H9 (cell line): ENCODE data around the gene CPXM1. TPM values are rescaled to one million over a fixed set of nuclear protein-coding genes. Genes with fewer than 3 reads are reported as not detected.

Experiments used
- DNase-seq: peaks from one replicate; pipeline ENCODE4 v3.0.0-alpha.2; 2017
- H2AFZ ChIP-seq: one replicate; pipeline ENCODE4 v1.6.1; 2013; ENCODE audit warnings: mild to moderate bottlenecking, low read length, control low read depth, moderate library complexity
- H2AK5ac ChIP-seq: 2 replicates; pipeline ENCODE4 v1.6.1; 2013; ENCODE audit warnings: low read length, control low read depth, mixed read lengths; ENCODE audit not compliant: insufficient read length
- H2BK120ac ChIP-seq: one replicate; pipeline ENCODE4 v1.6.1; 2013; ENCODE audit warnings: low read depth, mild to moderate bottlenecking, low read length, control low read depth, inconsistent platforms; ENCODE audit not compliant: poor library complexity, severe bottlenecking
- H2BK12ac ChIP-seq: 2 replicates; pipeline ENCODE4 v1.6.1; 2013; ENCODE audit warnings: low read length, control low read depth, mixed read lengths, low read depth; ENCODE audit not compliant: insufficient read length
- H2BK15ac ChIP-seq: 2 replicates; pipeline ENCODE4 v1.6.1; 2013; ENCODE audit warnings: low read depth, low read length, control low read depth
- H2BK20ac ChIP-seq: one replicate; pipeline ENCODE4 v1.6.1; 2013; ENCODE audit warnings: low read depth, mild to moderate bottlenecking, low read length, control low read depth, inconsistent platforms; ENCODE audit not compliant: poor library complexity, severe bottlenecking
- H2BK5ac ChIP-seq: 2 replicates; pipeline ENCODE4 v1.6.1; 2013; ENCODE audit warnings: low read length, control low read depth, mixed read lengths; ENCODE audit not compliant: insufficient read length
- H3K14ac ChIP-seq: 2 replicates; pipeline ENCODE4 v1.6.1; 2013; ENCODE audit warnings: low read length, control low read depth; ENCODE audit not compliant: insufficient read depth
- H3K18ac ChIP-seq: 2 replicates; pipeline ENCODE4 v1.6.1; 2013; ENCODE audit warnings: low read depth, mild to moderate bottlenecking, mixed read lengths, low read length, control low read depth; ENCODE audit not compliant: insufficient read length
- H3K23ac ChIP-seq: 2 replicates; pipeline ENCODE4 v1.6.1; 2013; ENCODE audit warnings: low read length, control low read depth, mixed read lengths, low read depth; ENCODE audit not compliant: insufficient read length
- H3K23me2 ChIP-seq: 2 replicates; pipeline ENCODE4 v1.6.1; 2013; ENCODE audit warnings: low read depth, mild to moderate bottlenecking, mixed read lengths, low read length, control low read depth; ENCODE audit not compliant: insufficient read length, poor library complexity, severe bottlenecking
- H3K27ac ChIP-seq: 2 replicates; pipeline ENCODE4 v1.5.1; 2013; ENCODE audit warnings: low read length, control low read depth, mixed read lengths, low read depth; ENCODE audit not compliant: insufficient read length
- H3K27me3 ChIP-seq: 2 replicates; pipeline ENCODE4 v1.6.1; 2013; ENCODE audit warnings: low read length, control low read depth, inconsistent platforms; ENCODE audit not compliant: insufficient read depth
- H3K4ac ChIP-seq: 2 replicates; pipeline ENCODE4 v1.6.1; 2013; ENCODE audit warnings: low read depth, mild to moderate bottlenecking, control low read depth, inconsistent platforms, low read length, moderate library complexity
- H3K4me1 ChIP-seq: 2 replicates; pipeline ENCODE4 v1.6.1; 2013; ENCODE audit warnings: low read length, control low read depth, inconsistent platforms; ENCODE audit not compliant: insufficient read depth
- H3K4me2 ChIP-seq: 2 replicates; pipeline ENCODE4 v1.6.1; 2013; ENCODE audit warnings: low read length, control low read depth, mixed read lengths; ENCODE audit not compliant: insufficient read length, insufficient read depth
- H3K56ac ChIP-seq: 2 replicates; pipeline ENCODE4 v1.6.1; 2013; ENCODE audit warnings: low read depth, mild to moderate bottlenecking, mixed read lengths, low read length, control low read depth; ENCODE audit not compliant: insufficient read length
- H3K79me1 ChIP-seq: 2 replicates; pipeline ENCODE4 v1.6.1; 2013; ENCODE audit warnings: low read depth, mild to moderate bottlenecking, moderate library complexity, low read length, control low read depth, inconsistent platforms; ENCODE audit not compliant: insufficient read depth, poor library complexity, severe bottlenecking
- H3K79me2 ChIP-seq: 2 replicates; pipeline ENCODE4 v1.6.1; 2013; ENCODE audit warnings: low read length, control low read depth, inconsistent platforms; ENCODE audit not compliant: insufficient read depth
- H3K9ac ChIP-seq: 2 replicates; pipeline ENCODE4 v1.6.1; 2013; ENCODE audit warnings: low read length, control low read depth, mixed read lengths; ENCODE audit not compliant: insufficient read length; ENCODE audit errors: extremely low read depth
- H3K9me3 ChIP-seq: one replicate; pipeline ENCODE4 v1.6.1; 2013; ENCODE audit warnings: low read depth, low read length, inconsistent platforms; ENCODE audit not compliant: control insufficient read depth
- H3T11ph ChIP-seq: one replicate; pipeline ENCODE4 v1.6.1; 2013; ENCODE audit warnings: mild to moderate bottlenecking, low read length, control low read depth, inconsistent platforms
- H4K20me1 ChIP-seq: one replicate; pipeline ENCODE4 v1.6.1; 2013; ENCODE audit not compliant: control insufficient read depth, insufficient read length, insufficient read depth
- H4K5ac ChIP-seq: 2 replicates; pipeline ENCODE4 v1.6.1; 2013; ENCODE audit warnings: low read depth, mild to moderate bottlenecking, mixed read lengths, low read length, control low read depth; ENCODE audit not compliant: insufficient read length
- H4K8ac ChIP-seq: replicated peaks from 2 replicates; pipeline ENCODE4 v1.6.1; 2013; ENCODE audit warnings: low read length, control low read depth, mixed read lengths, low read depth; ENCODE audit not compliant: insufficient read length
- H4K91ac ChIP-seq: 2 replicates; pipeline ENCODE4 v1.6.1; 2013; ENCODE audit warnings: low read depth, mild to moderate bottlenecking, moderate library complexity, mixed read lengths, low read length, control low read depth; ENCODE audit not compliant: insufficient read length
- H3K27ac Mint-ChIP-seq, 3 experiments: 2 replicates in 2 of 3; 3 replicates in 1 of 3; pipeline ENCODE4 v1.8.0; 2020 to 2021; ENCODE audit warnings: mixed read lengths in 3 of 3, mild to moderate bottlenecking in 1 of 3, moderate library complexity in 1 of 3
- H3K27me3 Mint-ChIP-seq: 2 replicates; pipeline ENCODE4 v1.8.0; 2021; ENCODE audit warnings: low read depth, mild to moderate bottlenecking, moderate library complexity, mixed read lengths
- H3K36me3 Mint-ChIP-seq, 3 experiments: 2 replicates in 2 of 3; 3 replicates in 1 of 3; pipeline ENCODE4 v1.8.0; 2020 to 2021; ENCODE audit warnings: low read depth in 3 of 3, mixed read lengths in 3 of 3; ENCODE audit not compliant: insufficient read depth in 1 of 3
- H3K4me1 Mint-ChIP-seq, 2 experiments: 2 replicates each; pipeline ENCODE4 v1.8.0; 2020; ENCODE audit warnings: mixed read lengths in 2 of 2
- H3K4me3 Mint-ChIP-seq, 2 experiments: 2 replicates in 1 of 2; 3 replicates in 1 of 2; pipeline ENCODE4 v1.8.0; 2020 to 2021; ENCODE audit warnings: mild to moderate bottlenecking in 2 of 2, mixed read lengths in 2 of 2, moderate library complexity in 1 of 2
- H3K9me3 Mint-ChIP-seq, 2 experiments: 2 replicates in 1 of 2; 3 replicates in 1 of 2; pipeline ENCODE4 v1.8.0; 2020; ENCODE audit warnings: mild to moderate bottlenecking in 2 of 2, mixed read lengths in 2 of 2, moderate library complexity in 1 of 2
- CTCF ChIP-seq: fragments of 200-600 bp; sonication (generic); conservative IDR thresholded peaks from 3 replicates; pipeline ENCODE4 v1.8.0; 2021; ENCODE audit warnings: antibody characterized with exemption, mild to moderate bottlenecking
- WGBS: extraction: QIAGEN DNeasy Blood & Tissue Kit; methylation state at CpG from one replicate; pipeline ENCODE4 v1.1.7; 2013; ENCODE audit warnings: missing lambda C conversion rate, low lambda C conversion rate, mixed read lengths; ENCODE audit not compliant: insufficient read length; ENCODE audit errors: extremely low coverage; 5-methylcytosine and 5-hydroxymethylcytosine counted together
- total RNA-seq: library from RNA; stranded (reverse); gene quantifications from 2 replicates; pipeline ENCODE4 v1.2.1, GENCODE V29; 2021

Gene CPXM1
- total RNA-seq, 1 experiment from 2014 or later, result 69.0 TPM

GRCh38 chr20:2794866-2795447 is 5.5 kb downstream of the CPXM1 start:
- WGBS, result no CpG with 5 or more reads among the region's 11 CpGs
- H3K27me3 Mint-ChIP-seq, result peaks cover 6% of the 10 kb centered on the region
- Histone ChIP-seq H3K9me3 (no peaks in the 10 kb centered on the region), H2BK20ac (no peak overlapping the region), H3K4me2 (no peak overlapping the region), H3K23ac (no peak overlapping the region), H3T11ph (no peak overlapping the region), H2BK15ac (no peak overlapping the region), H2BK12ac (no peak overlapping the region), H3K27ac (no peak overlapping the region), H3K79me1 (no peaks in the 10 kb centered on the region), H3K4me1 (no peaks in the 10 kb centered on the region; the same call in 1 of the 2 replicates), H3K56ac (no peak overlapping the region), H2BK120ac (no peak overlapping the region), H3K23me2 (no peaks in the 10 kb centered on the region), H3K9ac (no peak overlapping the region), H4K5ac (no peak overlapping the region), H4K20me1 (no peaks in the 10 kb centered on the region), H3K79me2 (no peaks in the 10 kb centered on the region), H2BK5ac (no peak overlapping the region), H4K91ac (no peak overlapping the region), H3K14ac (no peak overlapping the region), H2AFZ (no peak overlapping the region), H3K18ac (no peak overlapping the region), H4K8ac (no peak overlapping the region), H2AK5ac (no peak overlapping the region), H3K27me3 (no peaks in the 10 kb centered on the region), H3K4ac (no peak overlapping the region)
- TF ChIP-seq CTCF, result no peak
- peaks cover 0 to 3% of the 10 kb centered on the region in 2 experiments; a peak in 2 of 5 replicates for H3K9me3 Mint-ChIP-seq
- H3K4me1 Mint-ChIP-seq, result peaks cover 13% of the 10 kb centered on the region in 2 experiments
- H3K4me3 Mint-ChIP-seq, result no peak overlapping the region
- no peak for DNase-seq
- H3K36me3 Mint-ChIP-seq, result peaks cover 22 to 64% (median 38%) of the 10 kb centered on the region in 3 experiments
- no peak overlapping the region for H3K27ac Mint-ChIP-seq
